GM18502 (cell line): ENCODE measurements around the gene CEP63.

Experiments
- ATAC-seq: cut with Tn5 transposase; IDR thresholded peaks from one replicate; pipeline ENCODE4 v1.9.1; 2021; ENCODE audit warnings: mild to moderate bottlenecking; ENCODE audit not compliant: unreplicated experiment, poor library complexity

The CEP63 gene

DNA sequence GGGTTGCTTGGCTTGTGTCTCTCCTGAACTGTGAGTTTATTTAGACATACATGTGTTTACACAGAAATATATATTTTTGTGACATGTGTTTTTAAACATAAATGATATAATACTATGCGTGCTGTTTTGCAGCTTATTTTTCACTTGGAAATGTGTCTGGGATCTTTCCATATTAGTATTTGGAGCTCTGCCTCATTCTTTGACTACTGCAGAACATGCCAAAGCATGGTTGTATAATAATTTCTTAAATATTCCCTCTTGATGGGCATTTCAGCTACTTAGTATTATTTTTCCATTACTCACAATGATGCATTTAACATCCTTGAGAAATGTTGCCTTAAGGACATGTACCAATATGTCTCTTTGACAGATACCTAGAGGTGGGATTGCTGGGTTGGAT is 19.5 kb upstream of the CEP63 start:
- ATAC-seq: no peak

DNA sequence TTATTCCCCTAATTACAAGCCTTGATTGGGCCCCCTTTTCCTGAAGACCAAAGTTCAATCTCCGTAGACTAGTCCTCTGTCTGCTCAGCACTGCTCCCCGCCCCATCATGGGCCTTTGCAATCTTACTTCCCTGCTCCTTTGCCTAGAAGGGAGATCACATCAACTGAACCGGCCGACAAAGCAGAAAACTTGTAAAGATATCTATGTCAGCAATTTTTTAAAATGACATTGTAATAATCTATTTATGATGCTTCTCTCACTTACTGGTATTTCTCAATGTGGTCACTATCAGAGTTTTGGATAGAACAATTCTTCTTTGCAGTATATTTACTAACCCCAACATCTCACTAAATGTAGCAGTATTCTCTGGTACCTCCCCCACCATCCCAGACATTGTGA is 17.3 kb upstream of the CEP63 start:
- no peak for ATAC-seq

DNA sequence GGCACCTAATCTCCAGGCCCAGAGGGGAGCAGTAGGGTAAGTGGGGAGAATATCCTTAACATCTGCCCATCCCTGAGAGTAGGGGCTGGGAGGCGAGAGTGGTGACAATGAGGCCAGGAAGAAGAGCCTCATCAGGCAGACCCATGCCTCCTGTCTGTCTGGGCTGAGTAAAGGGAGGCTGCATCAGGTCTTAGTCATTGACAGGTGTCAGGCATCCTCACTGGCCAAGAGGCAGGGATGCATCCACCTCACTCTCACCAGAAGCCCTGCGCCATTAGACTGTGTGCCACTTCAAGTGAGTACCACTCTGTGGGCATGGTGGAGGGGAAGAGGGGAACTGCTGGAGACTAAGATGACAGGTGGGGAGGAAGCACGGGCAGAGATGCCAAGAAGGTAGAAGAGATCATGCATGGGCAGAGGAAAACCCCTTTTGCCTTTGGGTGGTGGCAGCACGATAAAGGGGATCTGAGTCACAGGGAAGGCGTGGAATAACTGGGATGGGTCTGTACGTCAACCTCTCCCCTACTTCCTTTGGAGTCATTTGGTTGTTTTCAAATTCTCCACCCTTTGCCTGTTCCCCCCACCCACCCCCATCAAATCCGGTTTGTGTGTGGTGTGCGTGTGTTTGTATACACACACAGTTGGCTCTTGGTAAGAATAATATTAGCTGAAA is 14.2 kb upstream of the CEP63 start:
- no peak for ATAC-seq

DNA sequence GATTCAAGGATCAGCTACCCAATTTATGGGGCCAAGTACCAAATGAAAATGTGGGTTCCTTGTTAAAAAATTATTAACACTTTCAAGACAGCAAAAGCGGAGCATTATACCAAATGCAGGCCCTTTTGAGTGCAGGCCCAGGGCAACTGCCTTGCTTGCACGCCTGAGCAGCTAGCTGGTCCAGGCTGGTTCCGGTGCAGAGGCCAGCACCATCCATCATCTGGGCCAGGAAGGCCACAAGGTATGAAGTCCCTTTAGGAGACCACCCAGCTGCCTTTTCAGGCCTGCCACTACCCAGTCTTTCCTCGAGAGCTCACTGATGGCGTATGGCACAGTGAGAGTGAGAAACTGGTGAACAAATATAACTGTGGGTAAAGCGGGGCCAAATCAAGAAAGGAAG is 13.0 kb upstream of the CEP63 start:
- ATAC-seq: no peak

DNA sequence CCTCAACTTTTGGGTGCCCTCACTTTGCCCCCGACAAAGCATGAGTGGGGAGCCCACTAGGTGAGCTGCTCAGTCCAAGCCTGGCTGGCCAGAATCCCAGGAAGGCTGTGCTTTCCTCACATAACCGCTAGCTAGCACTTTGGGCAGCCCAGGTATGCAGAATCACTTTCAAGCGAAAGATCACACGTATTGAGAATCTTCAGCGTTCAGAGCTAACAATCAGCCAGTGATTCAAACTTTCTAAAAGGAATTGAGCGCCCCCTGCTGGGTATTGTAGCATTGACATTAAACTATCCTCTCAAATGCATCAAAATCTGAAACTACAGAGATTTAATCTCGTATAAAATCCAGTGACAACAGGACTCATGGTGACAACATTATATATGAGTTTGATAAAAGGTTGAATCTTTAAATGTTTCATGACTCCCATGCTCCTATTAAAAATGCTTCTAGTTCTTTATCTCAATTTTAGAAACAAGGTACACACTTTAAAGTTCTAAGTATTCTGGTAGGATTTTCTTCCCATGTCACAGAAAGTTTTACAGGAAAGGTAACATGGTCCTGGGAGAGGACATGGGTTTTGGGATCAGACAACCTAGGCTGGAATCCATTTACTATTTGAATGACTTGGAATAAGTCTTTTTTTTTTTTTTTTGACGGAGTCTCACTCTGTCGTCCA is 11.8 kb upstream of the CEP63 start:
- ATAC-seq: no peak

DNA sequence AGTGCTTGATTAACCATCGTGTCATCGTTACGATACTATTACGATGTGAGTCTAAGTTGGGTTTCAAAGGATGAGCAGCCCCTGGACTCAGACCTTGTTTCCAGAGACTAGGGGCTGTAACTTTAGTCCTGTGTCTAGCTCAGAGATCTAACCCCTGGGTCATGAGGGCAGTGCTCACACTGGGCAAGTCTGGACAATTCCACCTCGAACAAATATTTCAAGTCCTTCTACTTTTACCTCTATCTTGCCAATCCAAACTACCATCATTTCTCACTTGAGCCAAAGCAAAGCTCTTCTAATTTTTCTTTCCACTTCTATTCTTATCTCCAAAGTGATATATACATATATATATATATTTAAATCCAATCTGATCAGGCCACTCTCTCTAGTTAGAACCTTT is 10.9 kb upstream of the CEP63 start:
- ATAC-seq: no peak

DNA sequence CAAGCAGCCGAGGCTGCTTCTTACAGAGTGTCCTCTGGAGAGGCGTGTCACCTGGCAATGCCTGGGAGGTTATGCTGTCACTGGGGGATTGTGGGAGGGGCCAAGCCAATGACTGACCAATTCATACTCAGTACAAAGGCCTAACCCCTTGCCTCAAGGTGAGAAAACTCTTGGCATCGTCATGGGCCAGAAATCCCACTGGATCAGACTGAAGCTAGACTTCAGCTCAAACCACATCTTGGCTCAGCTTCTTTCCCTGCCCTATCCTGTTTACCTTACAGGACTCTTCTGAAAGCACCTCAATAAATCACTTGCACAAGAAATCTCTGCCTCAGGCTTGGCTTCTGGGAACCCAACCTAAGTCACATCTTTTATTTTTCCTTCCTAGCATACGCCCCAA is 9.6 kb upstream of the CEP63 start:
- ATAC-seq: no peak

DNA sequence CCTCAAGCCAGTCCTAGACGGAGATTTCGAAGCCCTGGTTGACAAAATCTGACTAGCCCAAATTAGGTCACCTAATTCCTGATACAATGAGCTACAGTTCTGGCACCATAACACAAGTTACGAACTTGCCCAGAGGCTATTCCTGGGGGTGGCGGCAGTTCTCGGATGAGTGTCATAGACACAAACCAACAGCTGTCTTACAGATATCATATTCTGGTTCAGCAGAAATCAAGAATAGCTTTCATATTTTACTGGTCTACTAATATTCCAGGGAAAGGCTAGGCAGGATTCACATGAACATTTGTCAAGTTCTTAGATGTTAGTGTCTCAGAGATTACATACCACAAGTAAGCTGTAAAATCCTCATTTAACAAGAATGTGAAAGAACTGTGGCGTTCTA is 8.9 kb upstream of the CEP63 start:
- no peak for ATAC-seq

DNA sequence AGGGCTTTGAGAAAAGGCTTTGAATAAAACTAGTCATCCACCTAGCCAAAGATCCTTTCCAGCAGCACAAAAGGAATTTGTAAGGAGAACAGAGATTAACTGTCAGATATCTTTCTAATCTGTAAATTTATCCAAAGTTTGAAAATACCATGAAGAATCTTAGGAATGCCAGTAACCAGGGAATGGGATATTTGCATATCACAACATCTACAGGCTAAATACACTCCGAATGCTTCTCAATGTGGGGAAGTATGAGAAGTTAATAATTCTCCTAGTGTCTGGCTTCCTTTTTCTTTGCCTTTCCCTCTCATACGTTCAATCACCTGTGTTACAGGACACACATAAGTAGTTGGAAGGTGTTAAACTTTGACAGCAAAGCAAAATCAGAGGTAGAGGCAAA is 7.9 kb upstream of the CEP63 start:
- ATAC-seq: no peak

DNA sequence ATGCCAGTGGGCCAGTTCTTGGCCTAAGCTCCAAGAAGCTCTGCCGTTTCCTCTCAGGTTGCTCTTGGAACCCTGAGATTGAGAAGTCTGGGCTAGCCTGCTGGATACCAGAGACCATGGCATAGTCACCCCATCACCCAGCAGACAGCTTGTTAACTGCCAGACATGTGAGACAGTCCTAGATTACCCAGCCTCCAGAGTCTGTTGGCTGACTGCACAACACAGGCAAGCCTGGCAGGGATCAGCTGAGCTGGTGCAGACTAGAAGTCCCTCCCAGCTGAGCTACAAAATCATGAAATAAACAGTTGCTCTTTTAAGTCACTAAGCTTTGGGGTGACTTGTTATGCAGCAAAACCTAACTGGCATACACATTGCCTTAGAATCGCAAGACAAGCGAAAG is 5.3 kb upstream of the CEP63 start:
- ATAC-seq: no peak

DNA sequence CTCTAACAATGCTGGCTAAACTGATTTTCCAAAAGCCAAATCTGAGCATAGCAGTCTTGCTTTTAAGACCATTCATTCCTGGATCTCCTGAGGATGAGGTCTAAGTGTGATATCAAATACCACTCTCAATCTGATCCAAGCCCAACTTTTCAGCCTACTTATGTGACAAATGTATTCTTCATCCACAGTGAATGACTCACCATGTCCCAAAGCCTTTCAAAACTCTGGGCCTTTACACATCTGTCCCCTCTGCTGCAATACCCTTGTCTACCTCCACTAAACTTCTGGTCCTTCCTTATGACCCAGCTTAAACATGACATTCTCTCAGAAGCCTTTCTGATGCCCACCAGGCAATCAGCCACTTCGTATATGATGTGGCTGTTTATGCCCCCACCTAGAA is 4.7 kb upstream of the CEP63 start:
- no peak for ATAC-seq

DNA sequence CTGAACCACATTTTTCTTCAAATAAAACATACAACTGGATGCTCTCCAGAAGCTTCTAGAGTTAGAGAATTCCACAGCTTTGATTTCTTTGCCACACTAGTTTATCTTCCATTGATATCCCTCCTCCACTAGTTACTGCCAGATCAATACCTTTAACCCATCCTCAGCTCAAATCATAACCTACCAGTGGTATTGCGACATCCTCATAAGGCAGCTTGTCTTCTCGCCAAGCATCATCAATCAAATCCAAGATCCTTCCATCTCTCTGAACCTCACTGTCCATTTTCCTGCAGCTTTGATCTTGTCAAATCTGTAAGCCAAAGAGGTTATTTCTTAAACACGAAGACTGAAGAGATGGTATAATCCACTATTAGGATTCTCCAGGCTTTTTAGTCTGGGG is 3.2 kb upstream of the CEP63 start:
- ATAC-seq: no peak

DNA sequence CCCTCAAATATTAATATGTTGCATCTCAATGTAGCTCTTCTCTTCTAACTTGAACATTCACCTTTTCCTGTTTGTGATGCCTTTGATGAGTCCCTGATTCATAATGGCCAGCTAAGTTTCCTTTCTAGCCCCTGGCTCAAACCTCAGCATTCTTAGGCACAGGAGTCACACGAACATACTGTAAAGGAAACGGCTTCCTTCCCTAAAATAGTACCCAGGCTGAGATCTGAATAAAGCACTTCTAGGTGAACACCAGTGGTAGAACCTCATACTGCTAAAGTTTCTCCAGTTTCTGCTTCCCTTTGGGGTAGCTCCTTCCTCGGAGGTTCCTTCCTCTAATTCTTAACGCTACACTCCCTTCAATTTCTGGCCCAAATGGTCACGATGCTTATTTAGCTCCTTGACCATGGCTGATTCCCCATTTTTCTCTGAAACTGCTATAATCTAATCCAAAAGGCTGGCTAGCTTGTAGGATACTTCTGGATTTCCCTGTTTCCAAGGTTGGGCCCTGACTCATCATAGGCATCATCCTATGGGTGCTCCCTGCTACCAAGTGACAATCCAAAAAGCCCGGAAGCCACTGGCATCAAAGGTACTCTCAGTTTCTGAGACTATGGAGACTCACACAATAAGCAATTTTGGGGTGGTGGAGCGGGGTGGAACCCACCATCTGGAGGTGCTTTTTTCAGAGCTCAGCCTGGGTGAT is 2.5 kb upstream of the CEP63 start:
- ATAC-seq: no peak

DNA sequence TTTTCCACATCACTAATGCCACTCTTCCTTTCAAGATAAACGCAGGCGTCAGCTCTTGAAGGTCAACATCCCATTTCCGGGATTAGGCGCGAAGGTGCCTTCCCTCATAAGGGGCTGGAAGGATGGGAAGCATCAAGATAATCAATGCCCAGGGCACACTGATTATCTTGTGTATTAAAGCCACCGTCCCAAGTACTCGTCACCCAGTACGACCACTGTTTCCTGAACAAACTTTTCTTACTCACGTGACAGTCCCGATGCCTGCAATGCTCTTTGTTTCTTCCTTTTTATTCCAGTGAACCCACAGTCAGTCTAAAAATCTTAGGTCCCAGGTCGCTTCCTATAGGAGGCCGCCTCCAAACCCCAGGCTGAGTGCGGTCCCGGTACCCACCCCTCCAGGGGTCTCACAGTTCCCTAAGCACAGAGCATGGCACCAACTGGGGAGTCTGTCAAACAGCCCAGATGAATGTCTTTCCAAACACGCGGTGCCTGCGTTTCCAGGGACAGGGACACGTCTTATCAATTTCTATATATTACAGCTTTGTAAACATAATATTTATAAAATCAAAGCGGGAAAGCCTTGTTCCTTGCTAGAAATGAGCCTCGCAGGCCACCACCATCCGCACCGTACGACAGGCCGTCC is 661 bp upstream of the CEP63 start:
- peak; percentile 15 for ATAC-seq

DNA sequence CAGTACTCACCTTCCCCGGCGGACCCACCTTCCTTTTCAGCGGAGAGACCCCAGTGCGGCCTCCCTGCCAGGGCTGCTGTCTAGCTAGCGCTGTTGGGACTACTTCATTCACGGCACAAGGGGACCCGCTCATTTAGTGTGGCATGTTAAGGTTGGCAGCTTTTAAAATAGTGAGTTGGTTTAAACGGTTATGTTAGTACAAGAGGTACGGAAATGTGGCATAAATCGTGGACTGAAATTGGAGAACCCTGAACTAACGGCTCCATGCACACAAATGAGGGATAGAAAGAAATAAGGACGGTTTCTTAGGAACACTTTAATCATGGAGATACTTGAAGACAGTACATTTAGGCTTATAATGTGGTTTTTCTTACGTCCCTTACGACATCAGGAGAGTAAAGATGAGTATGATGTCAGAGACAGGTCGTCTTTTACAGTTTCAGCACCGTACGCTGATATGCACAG is 752 bp downstream of the CEP63 start:
- peak; percentile 12 for ATAC-seq

DNA sequence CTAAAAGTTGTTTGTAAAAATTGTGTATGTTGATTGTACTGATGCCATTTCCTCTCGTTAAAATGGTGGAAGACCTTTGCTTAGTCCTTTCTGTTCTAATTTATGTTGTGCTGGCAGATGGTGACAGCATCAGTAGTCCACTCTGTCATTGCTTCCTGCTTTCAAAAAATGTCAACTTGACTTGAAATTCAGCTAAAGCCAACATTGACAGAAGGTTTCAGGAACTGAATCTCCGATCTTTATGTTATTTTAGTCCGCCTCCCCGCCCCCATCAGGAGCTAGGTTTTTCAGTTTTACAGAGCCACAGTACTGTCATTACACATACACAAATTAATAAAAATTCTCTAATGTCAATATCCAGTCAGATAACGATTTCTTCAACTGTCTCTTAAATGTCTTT is 1.5 kb downstream of the CEP63 start:
- peak; percentile 25 for ATAC-seq

DNA sequence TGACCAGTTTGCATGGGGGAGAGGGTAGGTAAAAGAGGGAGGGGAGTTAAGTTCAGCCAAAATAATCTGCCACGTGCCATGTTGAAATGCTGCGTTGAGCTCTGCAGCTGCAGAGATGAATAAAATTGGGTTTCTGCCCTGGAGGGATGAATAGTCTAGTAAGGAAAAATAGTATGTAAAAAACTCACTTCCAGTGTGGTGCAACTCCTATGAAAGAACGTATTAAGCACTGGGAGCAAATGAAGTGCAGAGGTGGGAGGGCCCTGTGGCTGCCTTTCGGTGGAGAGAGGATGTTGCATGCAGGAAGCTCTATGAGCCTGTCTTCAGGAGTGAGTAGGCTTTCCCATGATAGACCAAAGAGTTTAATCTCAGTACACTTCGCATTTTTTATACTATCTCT is 8.6 kb downstream of the CEP63 start:
- ATAC-seq: no peak

DNA sequence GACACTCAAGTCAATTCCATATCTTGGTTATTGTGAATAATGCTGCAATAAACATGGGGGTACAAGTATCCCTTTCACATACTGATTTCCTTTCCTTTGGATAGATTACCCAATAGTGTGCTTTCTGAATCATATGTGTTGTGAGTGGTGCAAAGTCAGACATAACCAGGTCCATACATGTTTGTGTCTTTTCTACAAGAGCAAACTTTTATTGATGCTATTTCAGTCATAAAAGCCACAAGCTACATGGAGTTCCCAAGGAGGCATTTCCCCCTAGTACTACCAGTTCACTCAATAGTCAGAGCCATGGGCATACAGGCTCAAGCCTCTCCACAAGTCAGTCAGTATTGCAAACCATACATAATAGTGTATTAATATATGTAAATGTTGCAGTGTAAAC is 10.1 kb downstream of the CEP63 start:
- ATAC-seq: no peak

DNA sequence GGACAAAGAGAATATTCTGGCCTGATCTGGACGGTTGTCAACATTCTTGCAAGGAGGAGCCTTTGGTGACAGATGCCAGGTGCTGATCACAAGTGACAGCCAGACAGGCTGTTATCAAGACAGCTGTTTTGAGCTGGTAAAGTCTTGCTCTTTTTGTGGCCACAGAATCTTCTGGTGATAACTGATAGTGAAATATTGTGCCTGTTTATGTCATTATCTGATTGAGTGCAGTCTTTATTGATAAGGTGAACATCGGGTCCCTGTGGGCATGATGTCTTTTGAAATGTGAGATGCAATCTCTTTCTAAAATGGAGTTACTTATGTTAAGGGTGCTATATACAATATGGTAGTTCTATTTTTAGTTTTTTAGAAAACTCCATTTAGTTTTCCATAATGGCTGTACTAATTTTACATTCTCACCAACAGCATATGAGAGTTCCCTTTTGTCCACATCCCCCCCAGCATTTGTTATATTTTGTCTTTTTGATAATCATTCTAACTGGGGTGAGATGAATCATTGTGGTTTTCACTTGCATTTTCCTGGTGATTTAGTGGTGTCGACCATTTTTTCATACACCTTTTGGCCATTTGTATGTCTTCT is 10.7 kb downstream of the CEP63 start:
- no peak for ATAC-seq

DNA sequence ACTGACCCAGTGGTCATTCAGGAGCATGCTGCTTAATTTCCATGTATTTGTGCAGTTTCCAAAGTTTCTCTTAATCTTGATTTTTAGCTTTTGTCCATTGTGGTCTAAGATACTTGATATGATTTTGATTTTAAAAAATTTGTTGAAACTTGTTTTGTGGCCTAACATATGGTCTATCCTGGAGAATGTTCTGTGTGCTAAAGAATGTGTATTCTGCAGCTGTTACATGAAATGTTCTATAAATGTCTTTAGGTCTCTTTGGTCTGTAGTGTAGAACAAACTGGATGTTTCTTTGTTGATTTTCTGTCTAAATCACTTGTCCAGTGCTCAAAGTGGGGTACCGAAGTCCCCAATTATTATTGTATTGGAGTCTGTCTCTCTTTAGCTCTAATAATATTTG is 17.4 kb downstream of the CEP63 start:
- no peak for ATAC-seq

DNA sequence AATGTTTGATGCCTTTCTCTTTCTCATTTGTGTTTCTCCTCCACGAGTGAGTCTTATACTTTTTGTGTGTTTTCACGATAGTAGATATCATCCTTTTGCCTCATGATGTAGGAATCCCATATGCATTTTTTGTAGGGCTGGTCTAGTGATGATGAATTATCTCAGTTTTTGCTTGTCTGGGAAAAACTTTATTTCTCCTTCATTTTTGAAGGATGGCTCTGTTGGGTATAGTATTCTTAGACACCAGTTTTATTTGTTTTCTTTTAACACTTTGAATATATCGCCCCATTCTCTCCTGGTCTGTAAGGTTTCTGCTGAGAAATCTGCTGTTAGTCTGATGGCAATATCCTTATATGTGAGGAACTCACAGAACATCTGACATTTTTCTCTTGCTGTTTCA is 18.3 kb downstream of the CEP63 start:
- ATAC-seq: no peak
